ENCODE measurements around the gene ZER1.

GRCh38 chr9:128706045-128706444, 65.7 kb downstream of the ZER1 start:
- no peak for TF ChIP-seq POLR2A (IDR thresholded peaks at IDR 0.05; ENCODE audit: low read depth, low read length)
- TF ChIP-seq ELK1 (IDR thresholded peaks at IDR 0.05; ENCODE audit: borderline replicate concordance, low read depth, low read length) = no peak
- no peak for TF ChIP-seq CTCF (conservative IDR thresholded peaks at IDR 0.05; ENCODE audit: low read depth, low read length)
- TF ChIP-seq MXI1 (IDR thresholded peaks at IDR 0.05; ENCODE audit: borderline replicate concordance, low read depth, low read length) = no peak
- no peak for TF ChIP-seq MAFK (IDR thresholded peaks at IDR 0.05; ENCODE audit: low read depth, low read length)
- no peak for TF ChIP-seq FOS (IDR thresholded peaks at IDR 0.05; ENCODE audit: low read depth, low read length)
- no peak for TF ChIP-seq RAD21 (IDR thresholded peaks at IDR 0.05; ENCODE audit: low read length)
- TF ChIP-seq MAZ (IDR thresholded peaks at IDR 0.05; ENCODE audit: borderline replicate concordance, low read depth, low read length) = no peak
- no peak for TF ChIP-seq USF2 (IDR thresholded peaks at IDR 0.05; ENCODE audit: low read depth, low read length)
- no peak for TF ChIP-seq SMC3 (IDR thresholded peaks at IDR 0.05; ENCODE audit: low read depth, low read length)
- no peak for TF ChIP-seq NFE2L2 (IDR thresholded peaks at IDR 0.05; ENCODE audit: low read depth, low read length)
- no peak for TF ChIP-seq BHLHE40 (IDR thresholded peaks at IDR 0.05; ENCODE audit: low read depth, low read length)
- no peak for TF ChIP-seq CEBPB (IDR thresholded peaks at IDR 0.05; ENCODE audit: low read depth, low read length)
